Astrocyte of the cerebellum (primary cell): Measurements from ENCODE around the gene DENND1B.
"Not testable (repeated sequence)": the region's sequence is repeated elsewhere in the genome, so short reads cannot be mapped to it uniquely, and the experiment has no call there.

Experiments
- DNase-seq: peaks from one replicate; pipeline ENCODE4 v3.0.0-alpha.2; 2011; ENCODE audit warnings: low read depth
- H3K4me3 ChIP-seq: 2 replicates; pipeline ENCODE4 v1.5.1; 2011; ENCODE audit warnings: mild to moderate bottlenecking, low read depth, low read length, moderate library complexity
- in situ Hi-C: cut with HindIII; loops from 2 replicates; pipeline ENCODE4 v1.10.0; 2017; ENCODE audit warnings: low sequenced_read_pairs
- TF ChIP-seq, protein P1 (sequence below): IDR thresholded peaks from 2 replicates; pipeline ENCODE4 v1.5.1; 2012; ENCODE audit warnings: low read length, low read depth, moderate library complexity, mild to moderate bottlenecking; ENCODE audit errors: missing control alignments

Gene DENND1B

DNA sequence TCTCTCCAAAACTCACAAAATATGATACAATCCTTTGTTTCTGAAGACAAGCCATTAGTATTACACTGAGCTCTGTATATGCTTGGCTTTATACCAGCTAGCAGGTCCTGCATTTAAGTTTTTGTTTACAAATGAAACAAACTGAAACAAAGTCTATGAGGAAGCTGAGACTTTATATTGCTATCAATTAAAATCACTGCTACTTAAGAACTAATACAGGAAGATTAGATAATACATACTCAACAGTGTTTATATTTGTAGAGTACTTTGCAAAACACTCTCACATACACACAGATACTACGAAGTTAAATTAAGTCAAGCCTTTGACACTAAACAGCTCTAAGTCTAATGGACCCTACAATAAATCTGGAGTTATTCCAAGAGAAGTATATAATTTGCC is 259.9 kb downstream of the DENND1B start:
- in situ Hi-C loops = no loop called here
- DNase-seq = no peak
- H3K4me3 ChIP-seq = no peak overlapping the region
- TF ChIP-seq, protein P1, sequence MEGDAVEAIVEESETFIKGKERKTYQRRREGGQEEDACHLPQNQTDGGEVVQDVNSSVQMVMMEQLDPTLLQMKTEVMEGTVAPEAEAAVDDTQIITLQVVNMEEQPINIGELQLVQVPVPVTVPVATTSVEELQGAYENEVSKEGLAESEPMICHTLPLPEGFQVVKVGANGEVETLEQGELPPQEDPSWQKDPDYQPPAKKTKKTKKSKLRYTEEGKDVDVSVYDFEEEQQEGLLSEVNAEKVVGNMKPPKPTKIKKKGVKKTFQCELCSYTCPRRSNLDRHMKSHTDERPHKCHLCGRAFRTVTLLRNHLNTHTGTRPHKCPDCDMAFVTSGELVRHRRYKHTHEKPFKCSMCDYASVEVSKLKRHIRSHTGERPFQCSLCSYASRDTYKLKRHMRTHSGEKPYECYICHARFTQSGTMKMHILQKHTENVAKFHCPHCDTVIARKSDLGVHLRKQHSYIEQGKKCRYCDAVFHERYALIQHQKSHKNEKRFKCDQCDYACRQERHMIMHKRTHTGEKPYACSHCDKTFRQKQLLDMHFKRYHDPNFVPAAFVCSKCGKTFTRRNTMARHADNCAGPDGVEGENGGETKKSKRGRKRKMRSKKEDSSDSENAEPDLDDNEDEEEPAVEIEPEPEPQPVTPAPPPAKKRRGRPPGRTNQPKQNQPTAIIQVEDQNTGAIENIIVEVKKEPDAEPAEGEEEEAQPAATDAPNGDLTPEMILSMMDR = no peak

DNA sequence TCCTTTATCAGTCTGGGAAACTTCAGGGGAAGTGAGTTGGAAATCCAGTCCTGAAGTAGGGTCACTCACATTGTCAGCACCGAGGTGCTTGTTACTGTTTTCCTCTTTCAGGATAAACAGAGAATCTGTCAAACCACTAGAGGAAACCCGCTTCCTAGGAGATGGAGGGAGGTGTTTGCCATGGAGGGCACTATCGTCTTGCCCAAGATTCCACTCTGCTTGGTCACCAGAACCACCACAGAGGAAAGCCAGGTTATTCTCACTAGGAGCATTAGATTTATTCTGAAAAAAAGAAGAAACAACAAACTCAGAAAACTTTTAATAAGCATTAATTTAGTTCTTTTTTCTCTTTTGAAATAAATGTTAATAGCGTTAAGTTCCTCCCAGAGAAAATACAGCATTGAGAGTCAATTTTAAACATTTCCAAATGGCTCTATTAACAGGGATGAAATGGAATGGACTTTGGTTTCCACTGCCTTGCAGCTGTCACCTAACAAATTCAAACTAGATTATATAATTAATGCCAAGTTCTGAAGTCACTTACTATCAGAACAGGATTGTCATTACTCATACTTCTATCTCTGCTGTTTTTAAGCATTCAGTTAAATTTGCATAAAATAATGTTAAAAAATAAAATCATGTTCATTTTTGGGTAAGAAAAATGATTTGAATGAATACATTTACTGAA is 264.4 kb downstream of the DENND1B start:
- in situ Hi-C loops = no loop called here
- no peak for DNase-seq
- no peak overlapping the region for H3K4me3 ChIP-seq
- TF ChIP-seq, protein P1 = no peak

DNA sequence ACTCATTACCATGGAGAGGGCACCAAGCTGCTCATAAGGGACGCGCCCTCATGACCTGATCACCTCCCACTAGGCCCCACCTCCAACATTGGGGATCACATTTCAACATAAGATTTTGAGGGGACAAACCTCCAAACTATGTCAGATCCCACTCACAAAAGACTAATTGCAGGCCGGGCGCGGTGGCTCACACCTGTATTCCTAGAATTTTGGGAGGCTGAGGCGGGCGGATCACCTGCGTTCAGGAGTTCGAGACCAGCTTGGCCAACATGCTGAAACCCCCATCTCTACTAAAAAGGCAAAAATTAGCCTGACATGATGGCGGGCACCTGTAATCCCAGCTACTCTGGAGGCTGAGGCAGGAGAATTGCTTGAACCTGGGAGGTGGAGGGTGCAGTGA is 278.6 kb downstream of the DENND1B start:
- TF ChIP-seq, protein P1 = no peak
- in situ Hi-C loops = no loop called here
- H3K4me3 ChIP-seq = no peak overlapping the region
- DNase-seq = no peak

DNA sequence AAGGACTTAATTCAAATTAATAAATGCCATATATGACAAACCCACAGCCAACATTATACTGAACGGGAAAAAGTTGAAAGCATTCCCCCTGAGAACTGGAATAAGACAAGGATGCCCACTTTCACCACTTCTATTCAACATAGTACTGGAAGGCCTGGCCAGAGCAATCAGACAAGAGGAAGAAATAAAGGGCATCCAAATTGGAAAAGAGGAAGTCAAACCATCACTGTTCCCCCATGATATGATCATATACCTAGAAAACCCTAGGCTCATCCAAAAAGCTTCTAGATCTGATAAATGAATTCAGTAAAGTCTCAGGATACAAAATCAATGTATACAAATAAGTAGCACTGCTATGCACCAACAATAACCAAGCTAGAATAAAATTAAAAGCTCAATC is 283.8 kb downstream of the DENND1B start:
- in situ Hi-C loops, H3K4me3 ChIP-seq, DNase-seq: not testable (repeated sequence)

DNA sequence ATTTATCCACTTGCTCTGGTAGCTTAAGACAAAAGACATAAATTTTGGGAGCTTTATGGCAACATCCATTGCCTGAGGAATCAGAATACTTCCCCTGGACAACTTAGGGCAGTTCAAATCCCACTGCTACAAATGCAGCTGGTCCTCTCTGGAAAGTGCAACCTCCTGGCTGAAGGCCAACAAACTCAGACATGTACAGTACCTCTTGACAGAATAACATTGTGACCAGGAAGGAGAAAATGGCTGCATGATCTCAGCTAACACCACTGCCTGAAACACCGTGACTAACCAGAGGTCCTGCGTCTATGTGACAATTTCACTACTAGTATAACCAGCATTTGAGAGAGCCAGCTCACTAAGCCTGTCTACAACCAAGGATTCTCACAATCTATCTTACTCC is 288.3 kb downstream of the DENND1B start:
- in situ Hi-C loops = no loop called here
- DNase-seq = no peak
- no peak overlapping the region for H3K4me3 ChIP-seq
- TF ChIP-seq, protein P1 = no peak

DNA sequence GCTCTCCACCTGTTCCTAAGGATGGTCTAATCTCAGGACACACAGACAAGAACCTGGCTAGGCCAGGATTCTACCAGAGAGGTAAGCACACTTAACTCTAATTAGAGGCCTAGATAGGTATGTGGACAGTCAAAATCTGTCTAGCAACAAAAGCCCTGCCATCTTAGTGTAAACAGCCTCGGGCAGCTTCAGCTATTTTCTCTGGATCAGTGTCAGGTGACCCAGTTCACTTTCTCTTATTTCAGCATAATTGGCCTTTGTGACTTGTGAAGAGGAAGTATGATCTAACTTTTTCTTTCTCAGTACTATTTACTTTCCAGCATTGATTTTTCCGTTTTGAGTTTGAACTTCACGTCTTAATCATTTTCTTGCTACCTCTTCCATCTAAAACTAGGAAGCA is 289.5 kb downstream of the DENND1B start:
- TF ChIP-seq, protein P1 = no peak
- in situ Hi-C loops = no loop called here
- H3K4me3 ChIP-seq = no peak overlapping the region
- no peak for DNase-seq

DNA sequence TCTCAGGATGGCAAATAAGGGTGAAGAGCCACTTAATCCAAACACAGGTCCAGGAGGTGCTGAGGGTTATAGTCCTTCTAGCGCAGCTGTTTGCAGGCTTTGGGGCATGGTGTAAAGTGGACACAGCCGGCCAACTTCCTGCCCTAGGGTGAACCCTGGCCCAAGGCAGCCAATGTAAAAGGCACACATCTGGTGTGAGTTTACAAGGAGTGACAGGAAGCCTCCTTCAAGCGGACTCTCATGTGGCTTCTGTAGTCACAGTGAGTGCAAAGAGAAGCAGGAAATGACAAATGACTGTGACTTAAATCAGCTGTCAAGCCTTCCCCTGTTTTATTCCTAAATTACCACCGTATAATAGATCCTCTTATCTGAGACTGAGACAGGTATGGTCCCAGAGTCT is 294.2 kb downstream of the DENND1B start:
- no peak overlapping the region for H3K4me3 ChIP-seq
- TF ChIP-seq, protein P1 = no peak
- no peak for DNase-seq

More for the DNA sequence above, 294.2 kb downstream of the DENND1B start:
- in situ Hi-C loops = no loop called here
